K562 treated with DMSO at 1 percent for 48 hours (cell line): ENCODE measurements around the gene DYRK2. TPM values are rescaled to one million over a fixed set of nuclear protein-coding genes. Genes with fewer than 3 reads are reported as not detected.

Source experiments
- total RNA-seq: library from RNA; unstranded; fragments of 300-600 nt; gene quantifications from 2 replicates; pipeline ENCODE4 v1.2.3, GENCODE V29; 2022; ENCODE audit warnings: low replicate concordance; ENCODE audit errors: extremely low read depth

The DYRK2 gene
- not detected in 2 replicates for total RNA-seq

GRCh38 chr12:67648521-67649260, at the start of gene DYRK2:
Gene DYRK2 (plus strand): TSS chr12:67648745. CDS start chr12:67649134, 389 bp downstream.

